ENCODE measurements around the gene APOA4.

The APOA4 gene

DNA sequence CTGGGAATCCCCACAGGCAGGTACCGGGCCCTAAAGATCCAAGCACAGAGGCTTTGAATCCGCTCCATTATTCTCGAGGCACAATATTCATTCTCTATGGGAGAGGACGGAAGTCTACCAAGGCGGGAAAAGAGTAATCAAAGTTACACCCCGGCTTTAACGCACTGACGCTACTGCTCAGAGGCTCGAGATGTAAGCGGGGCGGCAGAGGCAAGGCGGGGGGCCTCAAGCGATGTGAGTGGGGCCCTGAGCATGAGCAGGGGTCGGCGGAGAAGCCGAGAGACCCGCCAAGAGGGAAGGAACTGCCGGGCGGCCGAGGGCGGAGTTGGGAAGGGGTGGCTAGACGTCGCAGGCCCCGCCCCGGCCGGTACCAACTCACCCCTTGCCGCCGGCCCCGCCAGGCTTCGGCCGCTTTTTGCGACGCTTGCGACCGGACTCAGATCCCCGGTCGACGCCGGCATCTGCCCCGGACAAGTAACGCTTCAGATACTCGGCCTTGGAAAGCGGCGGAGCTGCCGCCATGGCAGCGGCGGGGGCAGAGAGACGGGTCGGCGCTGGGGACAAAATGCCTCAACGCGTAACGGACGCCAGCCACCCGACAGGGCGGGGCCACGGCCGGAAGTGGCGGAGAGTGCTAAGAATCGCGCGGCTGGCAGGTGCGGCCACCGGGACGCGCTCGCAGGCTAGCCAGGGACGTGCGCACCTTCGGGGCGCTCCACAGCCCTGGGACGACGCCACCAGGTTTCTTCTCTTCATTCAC is 50.5 kb downstream of the APOA4 start, which contains the start of gene BUD13:
Gene BUD13 (minus strand): TSS at position 545 of the 760 bp plus-strand sequence. CDS start 23 bp downstream, at position 522.
- DNase-seq, result peak; percentile 95

DNA sequence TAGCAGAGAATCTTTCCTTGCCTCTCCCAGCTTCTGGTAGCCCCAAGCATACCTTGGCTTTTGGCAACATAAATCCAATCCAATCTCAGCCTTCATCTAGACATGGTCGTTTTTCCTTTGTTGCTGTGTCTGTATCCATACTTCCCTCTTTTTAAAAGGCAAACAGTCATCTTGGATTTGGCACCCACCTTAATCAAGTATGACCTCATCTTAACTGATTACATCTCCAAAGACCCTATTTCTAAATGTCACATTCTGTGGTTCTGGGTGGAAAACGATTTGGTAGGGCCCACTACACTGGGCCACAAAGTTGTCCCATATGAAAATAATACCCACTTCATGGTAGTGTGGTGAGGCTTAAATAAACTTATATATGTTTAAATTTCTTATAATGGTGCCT is 51.2 kb downstream of the APOA4 start:
- no peak for DNase-seq

Data from CD4-positive, alpha-beta T cell treated with Interleukin-12 subunit alpha and Interleukin-12 subunit beta, for 1 hour (primary cell).